IPS DF 6.9 (cell line): ENCODE data around the gene SLC12A5.

Experiments
- DNase-seq: peaks from one replicate; pipeline ENCODE4 v3.0.0-alpha.2; 2013; ENCODE audit warnings: low read depth, low spot score
- H3K27ac ChIP-seq: one replicate; pipeline ENCODE4 v1.5.1; 2013; ENCODE audit warnings: low read length, control low read depth
- H3K27me3 ChIP-seq: 2 replicates; pipeline ENCODE4 v1.6.1; 2013; ENCODE audit warnings: mild to moderate bottlenecking, low read length; ENCODE audit not compliant: control insufficient read depth, insufficient read depth
- H3K36me3 ChIP-seq: 2 replicates; pipeline ENCODE4 v1.6.1; 2013; ENCODE audit warnings: low read length; ENCODE audit not compliant: control insufficient read depth, insufficient read depth
- H3K4me1 ChIP-seq: 2 replicates; pipeline ENCODE4 v1.6.1; 2013; ENCODE audit warnings: low read length; ENCODE audit not compliant: control insufficient read depth, insufficient read depth
- H3K4me3 ChIP-seq: 2 replicates; pipeline ENCODE4 v1.5.1; 2013; ENCODE audit warnings: mild to moderate bottlenecking, low read length
- H3K9me3 ChIP-seq: 2 replicates; pipeline ENCODE4 v1.6.1; 2013; ENCODE audit warnings: low read length, inconsistent platforms; ENCODE audit not compliant: control insufficient read depth, insufficient read depth
- WGBS: extraction: QIAGEN DNeasy Blood & Tissue Kit; methylation state at CpG from one replicate; pipeline ENCODE4 v1.1.7; 2013; ENCODE audit warnings: mixed read lengths, missing lambda C conversion rate; ENCODE audit not compliant: insufficient read length, insufficient coverage; 5-methylcytosine and 5-hydroxymethylcytosine counted together

Gene SLC12A5

GRCh38 chr20:46006022-46006705 lies 22.9 kb upstream of the SLC12A5 start:
- no peaks in the 10 kb centered on the region for H3K36me3 ChIP-seq
- H3K9me3 ChIP-seq: no peaks in the 10 kb centered on the region
- no peaks in the 10 kb centered on the region for H3K27me3 ChIP-seq
- no peak overlapping the region for H3K4me3 ChIP-seq
- DNase-seq: no peak
- H3K27ac ChIP-seq: no peak overlapping the region
- WGBS: no CpG with 5 or more reads among the region's 6 CpGs
- H3K4me1 ChIP-seq: 0 out of 2 replicates have a peak, but pooled peaks cover 3% of the 10 kb centered on the region

- DNase-seq: no peak
- no peaks in the 10 kb centered on the region for H3K27me3 ChIP-seq
- H3K4me3 ChIP-seq: no peak overlapping the region
- no peak overlapping the region for H3K27ac ChIP-seq
- no CpG with 5 or more reads among the region's 11 CpGs for WGBS
- H3K4me1 ChIP-seq: 0 out of 2 replicates have a peak, but pooled peaks cover 5% of the 10 kb centered on the region
- H3K9me3 ChIP-seq: no peaks in the 10 kb centered on the region
- H3K36me3 ChIP-seq: no peaks in the 10 kb centered on the region
These were observed 22.1 kb upstream of the SLC12A5 start for GRCh38 chr20:46006964-46007363.

DNA sequence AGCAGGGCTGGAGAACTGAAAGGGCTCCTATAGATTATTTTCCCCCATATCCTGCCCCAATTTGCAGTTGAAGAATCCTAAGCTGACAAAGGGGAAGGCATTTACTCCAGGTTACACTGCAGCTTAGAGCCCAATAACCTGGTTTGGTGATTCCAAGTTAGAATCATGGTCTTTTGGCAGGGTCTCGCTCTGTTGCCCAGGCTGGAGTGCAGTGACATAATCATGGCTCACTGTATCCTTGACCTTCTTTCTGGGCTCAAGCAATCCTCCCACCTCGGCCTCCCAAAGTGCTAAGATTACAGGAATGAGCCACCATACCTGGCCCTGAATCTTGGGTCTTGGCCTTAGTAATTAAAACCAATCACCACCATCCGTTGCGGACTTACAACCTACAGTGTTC lies 21.3 kb upstream of the SLC12A5 start:
- H3K27me3 ChIP-seq: no peaks in the 10 kb centered on the region
- no peak for DNase-seq
- peaks cover 5% of the 10 kb centered on the region; the same call in 1 of the 2 replicates for H3K4me1 ChIP-seq
- no peak overlapping the region for H3K27ac ChIP-seq
- H3K36me3 ChIP-seq: no peaks in the 10 kb centered on the region
- H3K9me3 ChIP-seq: no peaks in the 10 kb centered on the region
- no peak overlapping the region for H3K4me3 ChIP-seq
- no CpG with 5 or more reads among the region's 4 CpGs for WGBS

- Histone ChIP-seq H3K27me3 (no peaks in the 10 kb centered on the region), H3K4me3 (no peak overlapping the region), H3K36me3 (no peaks in the 10 kb centered on the region), H3K27ac (no peak overlapping the region), H3K9me3 (no peaks in the 10 kb centered on the region), H3K4me1 (peaks cover 7% of the 10 kb centered on the region)
- WGBS: no CpG with 5 or more reads among the region's 20 CpGs
- DNase-seq: no peak
These were observed 19.2 kb upstream of the SLC12A5 start for GRCh38 chr20:46009816-46010215.

DNA sequence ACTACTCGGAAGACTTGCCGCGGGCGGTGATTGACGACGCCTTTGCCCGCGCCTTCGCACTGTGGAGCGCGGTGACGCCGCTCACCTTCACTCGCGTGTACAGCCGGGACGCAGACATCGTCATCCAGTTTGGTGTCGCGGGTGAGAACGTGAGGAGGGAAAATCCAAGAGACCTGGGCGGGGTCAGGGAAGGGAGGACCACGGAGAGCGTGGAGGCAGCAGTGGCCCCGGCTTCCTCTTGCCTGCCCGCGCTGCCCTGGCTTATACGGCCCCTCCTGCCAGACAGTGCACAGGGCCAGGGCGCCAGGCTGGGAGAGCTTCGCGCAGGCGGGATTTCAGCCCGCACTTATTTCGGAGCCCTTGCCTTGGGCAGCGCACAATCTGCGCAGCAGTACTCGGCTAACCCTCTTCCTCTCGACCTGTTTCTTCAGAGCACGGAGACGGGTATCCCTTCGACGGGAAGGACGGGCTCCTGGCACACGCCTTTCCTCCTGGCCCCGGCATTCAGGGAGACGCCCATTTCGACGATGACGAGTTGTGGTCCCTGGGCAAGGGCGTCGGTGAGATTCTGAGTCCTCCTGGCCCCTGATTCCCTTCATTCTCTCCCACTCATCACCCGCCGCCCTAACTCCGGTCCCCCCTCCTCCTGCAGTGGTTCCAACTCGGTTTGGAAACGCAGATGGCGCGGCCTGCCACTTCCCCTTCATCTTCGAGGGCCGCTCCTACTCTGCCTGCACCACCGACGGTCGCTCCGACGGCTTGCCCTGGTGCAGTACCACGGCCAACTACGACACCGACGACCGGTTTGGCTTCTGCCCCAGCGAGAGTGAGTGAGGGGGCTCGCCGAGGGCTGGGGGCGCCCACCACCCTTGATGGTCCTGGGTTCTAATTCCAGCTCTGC lies 18.3 kb upstream of the SLC12A5 start:
- H3K9me3 ChIP-seq: no peaks in the 10 kb centered on the region
- no peak overlapping the region for H3K27ac ChIP-seq
- WGBS: no CpG with 5 or more reads among the region's 74 CpGs
- no peaks in the 10 kb centered on the region for H3K36me3 ChIP-seq
- H3K4me3 ChIP-seq: no peak overlapping the region
- H3K4me1 ChIP-seq: peaks cover 7% of the 10 kb centered on the region
- H3K27me3 ChIP-seq: no peaks in the 10 kb centered on the region
- DNase-seq: no peak

DNA sequence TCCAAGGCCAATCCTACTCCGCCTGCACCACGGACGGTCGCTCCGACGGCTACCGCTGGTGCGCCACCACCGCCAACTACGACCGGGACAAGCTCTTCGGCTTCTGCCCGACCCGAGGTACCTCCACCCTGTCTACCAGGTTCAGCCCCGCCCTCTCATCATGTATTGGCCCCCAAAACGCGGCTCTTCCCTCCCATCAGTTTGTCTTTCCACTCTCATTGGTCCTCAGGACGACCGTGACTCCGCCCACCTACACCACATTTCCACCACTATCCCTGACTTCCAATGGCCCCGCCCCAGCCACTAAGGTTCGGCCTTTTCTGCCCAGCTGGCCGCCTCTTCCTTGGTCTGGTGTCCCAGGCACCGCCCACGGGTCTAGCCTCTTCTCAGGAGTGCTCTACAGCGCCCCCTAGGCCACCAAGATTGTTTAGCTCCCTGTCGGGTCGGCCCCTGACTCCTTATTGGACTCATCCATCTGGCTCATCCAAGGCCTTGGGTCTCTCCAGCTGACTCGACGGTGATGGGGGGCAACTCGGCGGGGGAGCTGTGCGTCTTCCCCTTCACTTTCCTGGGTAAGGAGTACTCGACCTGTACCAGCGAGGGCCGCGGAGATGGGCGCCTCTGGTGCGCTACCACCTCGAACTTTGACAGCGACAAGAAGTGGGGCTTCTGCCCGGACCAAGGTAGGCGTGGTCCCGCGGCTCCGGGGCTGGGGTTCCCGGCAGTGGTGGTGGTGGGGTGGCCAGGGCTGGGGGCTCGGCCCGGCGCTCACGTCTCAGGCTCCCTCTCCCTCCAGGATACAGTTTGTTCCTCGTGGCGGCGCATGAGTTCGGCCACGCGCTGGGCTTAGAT lies 17.2 kb upstream of the SLC12A5 start:
- WGBS: no CpG with 5 or more reads among the region's 57 CpGs
- no peak overlapping the region for H3K4me3 ChIP-seq
- no peaks in the 10 kb centered on the region for H3K9me3 ChIP-seq
- no peaks in the 10 kb centered on the region for H3K36me3 ChIP-seq
- no peak overlapping the region for H3K27ac ChIP-seq
- H3K27me3 ChIP-seq: no peaks in the 10 kb centered on the region
- DNase-seq: no peak
- peaks cover 7% of the 10 kb centered on the region for H3K4me1 ChIP-seq

- DNase-seq: no peak
- H3K36me3 ChIP-seq: no peaks in the 10 kb centered on the region
- no peak overlapping the region for H3K27ac ChIP-seq
- no CpG with 5 or more reads among the region's 10 CpGs for WGBS
- peaks cover 7% of the 10 kb centered on the region for H3K4me1 ChIP-seq
- H3K9me3 ChIP-seq: no peaks in the 10 kb centered on the region
- no peaks in the 10 kb centered on the region for H3K27me3 ChIP-seq
- no peak overlapping the region for H3K4me3 ChIP-seq
These were observed 16.1 kb upstream of the SLC12A5 start for GRCh38 chr20:46012921-46013320.

DNA sequence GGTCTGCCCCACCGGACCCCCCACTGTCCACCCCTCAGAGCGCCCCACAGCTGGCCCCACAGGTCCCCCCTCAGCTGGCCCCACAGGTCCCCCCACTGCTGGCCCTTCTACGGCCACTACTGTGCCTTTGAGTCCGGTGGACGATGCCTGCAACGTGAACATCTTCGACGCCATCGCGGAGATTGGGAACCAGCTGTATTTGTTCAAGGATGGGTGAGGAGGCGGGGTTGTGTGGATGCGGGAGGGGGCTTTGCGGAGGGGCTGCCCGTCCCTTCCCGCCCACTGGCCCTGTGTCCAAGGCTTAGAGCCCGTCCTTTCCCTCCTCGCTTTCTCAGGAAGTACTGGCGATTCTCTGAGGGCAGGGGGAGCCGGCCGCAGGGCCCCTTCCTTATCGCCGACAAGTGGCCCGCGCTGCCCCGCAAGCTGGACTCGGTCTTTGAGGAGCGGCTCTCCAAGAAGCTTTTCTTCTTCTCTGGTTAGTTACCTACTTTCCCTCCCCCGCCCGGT lies 15.6 kb upstream of the SLC12A5 start:
- Histone ChIP-seq H3K27ac (no peak overlapping the region), H3K4me3 (peak overlapping the region; percentile 9; the same call in 1 of the 2 replicates), H3K27me3 (no peaks in the 10 kb centered on the region), H3K36me3 (no peaks in the 10 kb centered on the region), H3K9me3 (no peaks in the 10 kb centered on the region), H3K4me1 (peaks cover 7% of the 10 kb centered on the region)
- no CpG with 5 or more reads among the region's 29 CpGs for WGBS
- DNase-seq: no peak

- Histone ChIP-seq H3K4me3 (peak overlapping the region; percentile 29; the same call in 1 of the 2 replicates), H3K36me3 (no peaks in the 10 kb centered on the region), H3K9me3 (no peaks in the 10 kb centered on the region), H3K27ac (no peak overlapping the region), H3K27me3 (no peaks in the 10 kb centered on the region), H3K4me1 (peaks cover 6% of the 10 kb centered on the region)
- no peak for DNase-seq
- no CpG with 5 or more reads among the region's 67 CpGs for WGBS
These were observed 15.0 kb upstream of the SLC12A5 start for GRCh38 chr20:46013829-46014516.
